Hepatocyte (in vitro differentiated cells): ENCODE results near the gene HEATR3. TPM values are rescaled to one million over a fixed set of nuclear protein-coding genes. Genes with fewer than 3 reads are reported as not detected.
A peak's percentile ranks its signal among the peaks of the same experiment; 100 is the strongest.

Experiments
- DNase-seq: peaks from one replicate; pipeline ENCODE4 v3.0.0-alpha.2; 2016; ENCODE audit warnings: low spot score
- H2AFZ ChIP-seq: fragments of 200-600 bp; sonication (generic); 2 replicates; pipeline ENCODE4 v1.6.0; 2016; ENCODE audit warnings: antibody characterized with exemption, mild to moderate bottlenecking
- H3K27ac ChIP-seq: fragments of 200-600 bp; sonication (generic); 2 replicates; pipeline ENCODE4 v1.5.1; 2016; ENCODE audit warnings: mild to moderate bottlenecking
- H3K27me3 ChIP-seq: fragments of 200-600 bp; sonication (generic); 2 replicates; pipeline ENCODE4 v1.6.1; 2016
- H3K36me3 ChIP-seq: fragments of 200-600 bp; sonication (generic); replicated peaks from 2 replicates; pipeline ENCODE4 v1.5.1; 2016; ENCODE audit warnings: low read depth; ENCODE audit not compliant: insufficient read depth
- H3K4me1 ChIP-seq: fragments of 200-600 bp; sonication (generic); 2 replicates; pipeline ENCODE4 v1.5.1; 2016; ENCODE audit warnings: mild to moderate bottlenecking, moderate library complexity; ENCODE audit not compliant: insufficient read depth
- H3K4me2 ChIP-seq: fragments of 200-600 bp; sonication (generic); 2 replicates; pipeline ENCODE4 v1.6.0; 2016
- H3K4me3 ChIP-seq: fragments of 200-600 bp; sonication (generic); 2 replicates; pipeline ENCODE4 v1.5.1; 2016; ENCODE audit warnings: mild to moderate bottlenecking
- H3K79me2 ChIP-seq: fragments of 200-600 bp; sonication (generic); 2 replicates; pipeline ENCODE4 v1.6.0; 2017; ENCODE audit warnings: mild to moderate bottlenecking
- H3K9me2 ChIP-seq: fragments of 200-600 bp; sonication (generic); replicated peaks from 2 replicates; pipeline ENCODE4 v1.6.0; 2017; ENCODE audit warnings: mild to moderate bottlenecking; ENCODE audit not compliant: insufficient read depth
- H3K9me3 ChIP-seq: fragments of 200-600 bp; sonication (generic); 2 replicates; pipeline ENCODE4 v1.5.1; 2016; ENCODE audit warnings: low read depth, mild to moderate bottlenecking
- H4K20me1 ChIP-seq: fragments of 200-600 bp; sonication (generic); 2 replicates; pipeline ENCODE4 v1.6.0; 2016; ENCODE audit warnings: mild to moderate bottlenecking; ENCODE audit not compliant: insufficient read depth, poor library complexity, severe bottlenecking
- EZH2 ChIP-seq: fragments of 200-600 bp; sonication (generic); IDR thresholded peaks from 2 replicates; pipeline ENCODE4 v1.6.1; 2016; ENCODE audit warnings: antibody characterized with exemption, mild to moderate bottlenecking, borderline replicate concordance
- EZH2phosphoT487 ChIP-seq: fragments of 200-600 bp; sonication (generic); IDR thresholded peaks from one replicate; pipeline ENCODE4 v1.6.1; 2018; ENCODE audit warnings: antibody characterized with exemption, mild to moderate bottlenecking, low read depth, moderate library complexity; ENCODE audit not compliant: unreplicated experiment, severe bottlenecking
- WGBS: methylation state at CpG from one replicate; pipeline ENCODE4 v1.1.6; 2016; ENCODE audit warnings: low lambda C conversion rate; ENCODE audit errors: missing lambda C conversion rate; 5-methylcytosine and 5-hydroxymethylcytosine counted together
- polyA plus RNA-seq: library from polyadenylated mRNA; unstranded; fragments of >200 nt; fragmentation: Nextera tagmentation; extraction: Ambion mirVana; gene quantifications from 2 replicates; pipeline ENCODE4 v1.2.1, GENCODE V29; 2016
- total RNA-seq: library from RNA; depleted of rRNA; stranded (reverse); fragments of >200 nt; gene quantifications from 2 replicates; pipeline ENCODE4 v1.2.3, GENCODE V29; 2014
- TF ChIP-seq, protein P1 (sequence below): fragments of 200-600 bp; sonication (generic); IDR thresholded peaks from 2 replicates; pipeline ENCODE4 v1.5.1; 2016; ENCODE audit warnings: antibody characterized with exemption, mild to moderate bottlenecking; ENCODE audit not compliant: poor library complexity

The HEATR3 gene
- total and polyA plus RNA-seq, 2 experiments from 2014 or later: 3.8 to 16.8 TPM

- DNase-seq: no peak
- H3K27me3 ChIP-seq: no peaks in the 10 kb centered on the region
- H3K9me3 ChIP-seq: no peaks in the 10 kb centered on the region
- no peaks in the 10 kb centered on the region for H3K9me2 ChIP-seq
- no peaks in the 10 kb centered on the region for H3K36me3 ChIP-seq
- H3K4me1 ChIP-seq: no peaks in the 10 kb centered on the region
- no peak overlapping the region for H2AFZ ChIP-seq
- 97% methylated on average over 6 of the region's 6 CpGs for WGBS
- H3K4me3 ChIP-seq: no peak overlapping the region
- no peaks in the 10 kb centered on the region for H3K79me2 ChIP-seq
- TF ChIP-seq EZH2 (no peak), EZH2phosphoT487 (no peak)
- no peak overlapping the region for H3K27ac ChIP-seq
- no peaks in the 10 kb centered on the region for H4K20me1 ChIP-seq
- H3K4me2 ChIP-seq: no peak overlapping the region
Observed at GRCh38 chr16:50102051-50102746, 36.4 kb downstream of the HEATR3 start.

DNA sequence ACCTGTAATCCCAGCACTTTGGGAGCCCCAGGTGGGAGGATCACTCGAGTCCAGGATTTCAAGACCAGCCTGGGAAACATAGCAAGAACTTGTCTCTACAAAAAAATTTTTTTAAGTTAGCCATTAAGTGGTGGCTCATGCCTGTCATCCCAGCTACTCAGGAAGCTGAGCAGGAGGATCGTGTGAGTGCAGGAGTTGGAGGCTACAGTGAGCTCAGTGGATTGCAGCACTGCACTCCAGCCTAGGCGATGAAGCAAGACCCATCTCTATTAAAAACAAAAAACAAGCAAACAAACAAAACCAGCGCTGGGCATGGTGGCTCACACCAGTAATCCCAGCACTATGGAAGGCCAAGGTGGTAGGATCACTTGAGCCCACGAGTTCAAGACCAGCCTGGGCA, 38.0 kb downstream of the HEATR3 start:
- no peaks in the 10 kb centered on the region for H3K36me3 ChIP-seq
- H4K20me1 ChIP-seq: no peaks in the 10 kb centered on the region
- H3K79me2 ChIP-seq: no peaks in the 10 kb centered on the region
- no peak overlapping the region for H3K27ac ChIP-seq
- no peaks in the 10 kb centered on the region for H3K9me3 ChIP-seq
- H3K27me3 ChIP-seq: no peaks in the 10 kb centered on the region
- no peak overlapping the region for H2AFZ ChIP-seq
- no peaks in the 10 kb centered on the region for H3K9me2 ChIP-seq
- peak; percentile 19 for DNase-seq
- H3K4me3 ChIP-seq: no peak overlapping the region
- H3K4me1 ChIP-seq: no peaks in the 10 kb centered on the region
- TF ChIP-seq, protein P1, sequence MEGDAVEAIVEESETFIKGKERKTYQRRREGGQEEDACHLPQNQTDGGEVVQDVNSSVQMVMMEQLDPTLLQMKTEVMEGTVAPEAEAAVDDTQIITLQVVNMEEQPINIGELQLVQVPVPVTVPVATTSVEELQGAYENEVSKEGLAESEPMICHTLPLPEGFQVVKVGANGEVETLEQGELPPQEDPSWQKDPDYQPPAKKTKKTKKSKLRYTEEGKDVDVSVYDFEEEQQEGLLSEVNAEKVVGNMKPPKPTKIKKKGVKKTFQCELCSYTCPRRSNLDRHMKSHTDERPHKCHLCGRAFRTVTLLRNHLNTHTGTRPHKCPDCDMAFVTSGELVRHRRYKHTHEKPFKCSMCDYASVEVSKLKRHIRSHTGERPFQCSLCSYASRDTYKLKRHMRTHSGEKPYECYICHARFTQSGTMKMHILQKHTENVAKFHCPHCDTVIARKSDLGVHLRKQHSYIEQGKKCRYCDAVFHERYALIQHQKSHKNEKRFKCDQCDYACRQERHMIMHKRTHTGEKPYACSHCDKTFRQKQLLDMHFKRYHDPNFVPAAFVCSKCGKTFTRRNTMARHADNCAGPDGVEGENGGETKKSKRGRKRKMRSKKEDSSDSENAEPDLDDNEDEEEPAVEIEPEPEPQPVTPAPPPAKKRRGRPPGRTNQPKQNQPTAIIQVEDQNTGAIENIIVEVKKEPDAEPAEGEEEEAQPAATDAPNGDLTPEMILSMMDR: no peak
- no peak for TF ChIP-seq EZH2phosphoT487
- H3K4me2 ChIP-seq: no peak overlapping the region
- 87% methylated on average over 5 of the region's 5 CpGs for WGBS

DNA sequence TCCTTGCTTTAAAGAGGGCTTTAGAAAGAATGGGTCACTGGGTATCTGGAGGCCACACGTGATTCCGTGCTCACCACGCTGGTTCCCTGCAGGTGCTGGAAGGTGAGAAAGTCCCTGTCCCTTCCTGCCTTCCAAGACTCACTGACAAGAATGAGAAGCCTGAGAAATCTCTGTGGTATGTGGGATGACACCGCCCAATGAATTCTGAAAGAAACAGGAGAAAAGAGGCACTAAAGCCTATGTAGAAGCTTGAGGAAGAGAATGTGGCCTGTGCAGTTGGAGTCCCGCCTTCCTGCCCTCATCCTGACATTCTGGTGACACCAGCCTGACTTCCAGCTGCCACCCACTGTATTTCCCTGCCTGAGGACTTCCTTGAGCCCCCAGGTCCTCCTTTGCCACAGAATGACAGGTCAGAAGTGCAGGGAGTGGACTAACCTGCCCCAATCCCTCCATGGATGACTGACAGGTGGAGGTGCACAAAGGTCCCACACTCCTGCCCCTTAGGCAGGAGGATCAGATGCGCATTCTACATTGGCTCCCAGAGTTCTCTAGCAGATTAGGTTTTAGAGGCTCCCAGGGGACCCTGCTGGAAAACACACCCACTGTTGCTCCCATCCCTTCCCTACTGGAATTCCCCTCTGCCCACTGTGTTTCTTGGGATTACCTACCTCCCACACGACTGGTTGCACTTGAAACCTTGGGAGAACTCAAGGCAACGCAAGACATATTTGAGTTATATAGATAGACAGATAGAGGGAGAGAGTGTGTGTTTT, 48.8 kb downstream of the HEATR3 start:
- Histone ChIP-seq H3K36me3 (no peaks in the 10 kb centered on the region), H2AFZ (no peak overlapping the region), H3K27me3 (no peaks in the 10 kb centered on the region), H3K4me2 (no peak overlapping the region), H4K20me1 (no peaks in the 10 kb centered on the region), H3K27ac (no peak overlapping the region), H3K9me2 (no peaks in the 10 kb centered on the region), H3K79me2 (no peaks in the 10 kb centered on the region), H3K4me3 (no peak overlapping the region), H3K9me3 (no peaks in the 10 kb centered on the region), H3K4me1 (no peaks in the 10 kb centered on the region)
- TF ChIP-seq, protein P1: no peak
- TF ChIP-seq EZH2phosphoT487: no peak
- TF ChIP-seq EZH2: no peak
- DNase-seq: no peak
- 86% methylated on average over 8 of the region's 8 CpGs for WGBS

- no peak overlapping the region for H2AFZ ChIP-seq
- H3K79me2 ChIP-seq: no peaks in the 10 kb centered on the region
- peaks cover 3% of the 10 kb centered on the region for H3K4me1 ChIP-seq
- H3K27ac ChIP-seq: no peak overlapping the region
- H3K4me2 ChIP-seq: no peak overlapping the region
- H3K9me2 ChIP-seq: no peaks in the 10 kb centered on the region
- TF ChIP-seq, protein P1: no peak
- TF ChIP-seq EZH2phosphoT487: no peak
- no peak for TF ChIP-seq EZH2
- no peaks in the 10 kb centered on the region for H3K9me3 ChIP-seq
- no peak for DNase-seq
- H3K4me3 ChIP-seq: no peak overlapping the region
- H3K36me3 ChIP-seq: no peaks in the 10 kb centered on the region
- no peaks in the 10 kb centered on the region for H3K27me3 ChIP-seq
- no peaks in the 10 kb centered on the region for H4K20me1 ChIP-seq
Observed at GRCh38 chr16:50120711-50121110, 54.9 kb downstream of the HEATR3 start.
